Measurements from ENCODE around the gene OLFM1.
"Not testable (repeated sequence)": the region's sequence is repeated elsewhere in the genome, so short reads cannot be mapped to it uniquely, and the experiment has no call there.

The OLFM1 gene

DNA sequence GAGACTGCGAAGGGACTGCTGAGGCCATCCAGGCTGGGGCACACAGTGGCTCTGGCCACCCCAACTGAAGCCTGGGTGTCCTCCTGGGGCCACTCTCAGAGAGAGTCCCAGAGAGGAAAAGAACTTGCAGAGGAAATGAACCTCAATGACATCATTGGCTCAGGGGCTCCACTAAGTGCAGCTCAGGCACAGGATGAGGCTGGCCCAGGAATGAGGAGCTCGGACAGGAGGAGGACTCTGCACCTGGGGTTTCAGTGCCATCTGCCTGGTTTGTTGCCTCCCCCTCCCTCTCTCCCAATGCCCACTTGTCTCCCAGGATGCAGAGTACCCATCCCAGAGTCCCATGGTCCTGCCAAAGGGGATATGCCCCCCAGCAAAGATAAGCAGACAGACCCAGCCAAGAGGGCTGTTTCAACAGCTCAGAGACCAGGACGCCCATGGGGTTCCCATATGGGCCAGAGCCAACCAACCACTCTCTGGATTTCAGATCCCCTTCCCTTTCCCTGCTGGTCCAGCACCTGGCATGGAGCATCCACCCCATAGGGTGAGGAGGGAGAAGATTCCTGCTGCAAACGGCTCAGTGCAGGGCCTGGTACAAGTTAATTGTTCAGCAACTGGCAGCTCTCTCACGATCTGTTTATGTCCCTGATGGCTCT is 26.9 kb upstream of the OLFM1 start:
- DNase-seq (ENCODE audit: low read depth in 2 of 2) = no peak

- no peak for DNase-seq (ENCODE audit: low read depth in 2 of 2)
Measured at GRCh38 chr9:135061441-135061840, 26.0 kb upstream of the OLFM1 start.

DNA sequence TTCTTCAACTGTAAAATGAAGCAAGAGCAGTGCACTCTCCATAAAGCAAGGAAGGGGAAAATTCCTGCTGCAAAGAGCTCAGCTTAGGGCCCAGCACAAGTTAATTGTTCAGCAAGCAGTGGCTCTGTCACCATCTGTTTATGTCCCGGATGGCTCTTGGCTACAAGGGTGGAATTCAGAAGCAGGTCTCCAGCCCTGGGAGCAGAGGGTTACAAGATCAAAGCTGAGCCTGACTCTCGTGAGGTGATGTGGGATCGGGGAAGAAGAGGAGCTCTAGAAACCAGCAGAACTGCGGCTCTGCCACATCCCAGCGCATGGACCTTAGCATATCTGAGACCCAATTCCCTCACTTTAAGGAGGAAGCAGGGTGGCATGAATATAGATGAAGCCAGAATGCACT is 25.2 kb upstream of the OLFM1 start:
- DNase-seq (ENCODE audit: low read depth in 2 of 2) = no peak

- DNase-seq (ENCODE audit: low read depth in 2 of 2) = not testable (repeated sequence)
Measured at GRCh38 chr9:135063466-135063865, 24.0 kb upstream of the OLFM1 start.

- DNase-seq (ENCODE audit: low read depth in 2 of 2) = not testable (repeated sequence)
Measured at GRCh38 chr9:135063888-135064287, 23.6 kb upstream of the OLFM1 start.

- DNase-seq (ENCODE audit: low read depth in 2 of 2) = no peak
Measured at GRCh38 chr9:135065151-135065550, 22.3 kb upstream of the OLFM1 start.

- DNase-seq (ENCODE audit: low read depth in 2 of 2) = no peak
Measured at GRCh38 chr9:135065804-135066203, 21.7 kb upstream of the OLFM1 start.

- no peak for DNase-seq (ENCODE audit: low read depth in 2 of 2)
Measured at GRCh38 chr9:135066291-135066690, 21.2 kb upstream of the OLFM1 start.

- DNase-seq (ENCODE audit: low read depth in 2 of 2) = no peak
Measured at GRCh38 chr9:135067096-135067710, 20.3 kb upstream of the OLFM1 start.

DNA sequence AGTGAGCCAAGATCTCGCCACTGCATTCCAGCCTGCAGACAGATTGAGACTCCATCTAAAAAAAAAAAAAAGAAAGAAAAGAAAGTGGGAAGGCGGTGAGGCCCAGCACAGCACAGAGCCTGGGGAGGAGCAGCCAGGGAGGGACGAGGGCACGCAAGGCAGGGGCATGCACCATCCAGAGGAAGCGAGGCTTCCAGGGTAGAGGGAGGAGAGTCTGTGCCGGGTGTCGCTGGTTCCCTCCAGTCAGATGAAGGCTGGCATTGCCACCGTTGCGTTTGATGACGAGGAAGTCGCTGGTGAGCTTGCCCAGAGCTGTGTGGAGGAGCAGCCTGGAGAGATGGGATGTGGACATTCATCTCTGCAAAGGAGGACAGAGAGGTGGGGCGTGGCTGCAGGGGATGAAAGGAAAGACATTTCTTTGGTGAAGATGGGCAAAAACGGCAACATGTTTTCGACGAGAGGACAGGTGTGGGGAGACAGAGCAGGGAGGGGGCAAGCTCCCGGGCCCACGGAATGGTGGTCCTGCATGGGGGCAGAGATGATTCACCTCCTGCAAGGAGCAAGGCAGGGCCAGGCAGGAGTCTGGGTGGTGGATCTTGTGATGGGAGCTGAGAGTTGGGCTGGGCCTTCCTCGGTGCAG is 18.6 kb upstream of the OLFM1 start:
- DNase-seq (ENCODE audit: low read depth in 2 of 2) = no peak

GRCh38 chr9:135069558-135070197 is 17.8 kb upstream of the OLFM1 start:
- DNase-seq (ENCODE audit: low read depth in 2 of 2) = no peak

GRCh38 chr9:135070198-135070951 is 17.1 kb upstream of the OLFM1 start:
- no peak for DNase-seq (ENCODE audit: low read depth in 2 of 2)

- DNase-seq (ENCODE audit: low read depth in 2 of 2) = no peak
Measured at GRCh38 chr9:135070964-135071735, 16.3 kb upstream of the OLFM1 start.

DNA sequence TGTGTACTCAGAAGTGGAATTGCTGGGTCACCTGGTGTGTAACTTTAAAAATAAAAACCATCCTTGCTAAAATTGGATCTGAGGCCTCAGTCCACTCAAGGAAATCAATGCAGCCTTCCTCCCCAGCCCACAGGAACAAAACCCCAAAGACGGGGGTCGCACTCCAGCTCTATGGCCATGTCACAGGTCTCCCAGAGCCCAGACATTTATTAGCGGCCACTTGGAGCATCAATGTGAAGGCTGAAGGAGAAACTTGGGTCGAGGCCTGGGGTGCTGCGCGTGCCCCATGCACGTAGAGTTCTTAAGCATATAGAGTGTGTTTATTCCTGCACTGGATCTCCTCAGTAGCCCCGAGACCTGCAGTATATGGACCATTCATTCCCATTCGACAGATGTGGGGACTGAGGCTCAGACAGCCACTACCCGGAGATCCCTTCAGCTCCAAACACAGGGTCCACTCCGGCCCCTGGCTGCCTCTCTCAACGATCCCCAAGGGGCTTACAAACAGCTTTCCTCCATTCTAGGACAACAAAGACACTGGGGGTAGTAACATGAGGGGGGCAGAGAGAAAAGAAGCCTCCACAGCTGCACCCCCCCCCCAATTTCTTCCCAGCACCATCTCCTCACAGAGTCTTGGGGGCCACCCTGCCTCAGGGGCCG is 14.3 kb upstream of the OLFM1 start:
- no peak for DNase-seq (ENCODE audit: low read depth in 2 of 2)

DNA sequence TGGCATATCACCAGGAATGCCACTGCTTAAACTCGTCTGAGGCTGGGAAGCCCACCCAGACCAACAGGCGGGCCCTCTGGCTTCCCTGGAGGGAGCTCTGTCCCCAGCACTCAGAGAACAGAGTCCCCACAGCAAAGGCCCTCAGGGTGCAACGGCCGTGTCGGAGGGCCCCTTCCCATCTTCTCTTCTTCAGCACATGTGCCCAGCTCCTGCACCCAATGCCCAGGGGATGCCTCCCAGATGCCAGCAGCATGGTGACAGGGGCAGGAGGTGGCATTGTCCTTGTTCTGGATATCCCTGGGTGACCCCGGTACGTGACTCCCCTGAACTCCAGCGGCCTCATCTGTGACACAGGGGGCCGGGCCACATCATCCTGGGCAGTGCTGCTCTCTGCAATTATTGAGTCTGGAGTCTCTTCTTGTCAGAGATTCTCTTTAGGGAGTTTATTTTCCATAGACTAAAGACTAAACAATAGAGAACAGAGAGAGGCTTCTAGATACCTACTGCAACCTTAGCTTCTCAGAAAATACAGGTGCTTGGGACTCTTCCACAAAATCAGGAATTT is 13.6 kb upstream of the OLFM1 start:
- no peak for DNase-seq (ENCODE audit: low read depth in 2 of 2)

- no peak for DNase-seq (ENCODE audit: low read depth in 2 of 2)
Measured at GRCh38 chr9:135074354-135075233, 12.9 kb upstream of the OLFM1 start.

DNA sequence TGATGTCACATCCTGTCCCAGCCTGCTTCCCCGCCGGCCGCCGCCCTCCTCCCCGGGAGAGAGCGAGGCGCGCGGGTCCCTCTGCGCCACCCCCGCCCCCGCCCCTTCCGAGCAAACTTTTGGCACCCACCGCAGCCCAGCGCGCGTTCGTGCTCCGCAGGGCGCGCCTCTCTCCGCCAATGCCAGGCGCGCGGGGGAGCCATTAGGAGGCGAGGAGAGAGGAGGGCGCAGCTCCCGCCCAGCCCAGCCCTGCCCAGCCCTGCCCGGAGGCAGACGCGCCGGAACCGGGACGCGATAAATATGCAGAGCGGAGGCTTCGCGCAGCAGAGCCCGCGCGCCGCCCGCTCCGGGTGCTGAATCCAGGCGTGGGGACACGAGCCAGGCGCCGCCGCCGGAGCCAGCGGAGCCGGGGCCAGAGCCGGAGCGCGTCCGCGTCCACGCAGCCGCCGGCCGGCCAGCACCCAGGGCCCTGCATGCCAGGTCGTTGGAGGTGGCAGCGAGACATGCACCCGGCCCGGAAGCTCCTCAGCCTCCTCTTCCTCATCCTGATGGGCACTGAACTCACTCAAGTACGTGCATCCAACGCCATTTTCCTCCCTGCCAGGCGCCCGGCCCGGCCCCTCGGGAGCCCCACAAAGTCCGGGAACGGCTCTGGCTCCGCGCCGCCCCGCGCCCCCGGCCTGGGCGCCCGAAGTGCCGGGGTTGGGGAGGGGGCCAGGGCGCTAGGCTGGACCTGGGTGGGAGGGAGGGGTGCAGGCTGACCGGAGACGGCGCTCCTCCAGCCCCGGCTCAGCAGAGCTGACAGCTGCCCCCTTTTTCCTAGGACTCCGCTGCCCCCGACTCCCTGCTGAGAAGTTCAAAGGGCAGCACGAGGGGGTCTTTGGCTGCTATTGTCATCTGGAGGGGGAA is 12.0 kb upstream of the OLFM1 start:
- no peak for DNase-seq (ENCODE audit: low read depth in 2 of 2)

- no peak for DNase-seq (ENCODE audit: low read depth in 2 of 2)
Measured at GRCh38 chr9:135076143-135076875, 11.2 kb upstream of the OLFM1 start.

Data from stimulated activated CD8-positive, alpha-beta memory T cell treated with anti-CD3 and anti-CD28 coated beads, Interleukin-2, amount 100 ng/mL, for 1 hour (primary cell).